Liver (tissue), 9 donors: ENCODE results near the gene NDUFA8. TPM values are rescaled to one million over a fixed set of nuclear protein-coding genes. Genes with fewer than 3 reads are reported as not detected.

Source experiments
- DNase-seq: peaks from one replicate; pipeline ENCODE4 v3.0.0-alpha.2; 2017; ENCODE audit warnings: low spot score
- H3K27ac ChIP-seq, 2 donors: one replicate each; pipeline ENCODE4 v1.7.0; 2013; ENCODE audit warnings: inconsistent platforms in 2 of 2, low read length in 2 of 2, control low read depth in 1 of 2, low read depth in 1 of 2, mild to moderate bottlenecking in 1 of 2
- H3K27me3 ChIP-seq, 4 donors: one replicate each; pipeline versions ENCODE4 v1.6.1 to v1.7.0; 2013; ENCODE audit warnings: low read length in 3 of 4, inconsistent platforms in 1 of 4, mild to moderate bottlenecking in 1 of 4, moderate library complexity in 1 of 4; ENCODE audit not compliant: control insufficient read depth in 4 of 4, insufficient read depth in 4 of 4
- H3K36me3 ChIP-seq, 4 donors: one replicate each; pipeline versions ENCODE4 v1.6.1 to v1.7.0; 2013; ENCODE audit warnings: low read length in 3 of 4, mild to moderate bottlenecking in 3 of 4, low read depth in 1 of 4, moderate library complexity in 1 of 4; ENCODE audit not compliant: control insufficient read depth in 4 of 4, insufficient read depth in 3 of 4
- H3K4me1 ChIP-seq, 4 donors: one replicate each; pipeline versions ENCODE4 v1.6.1 to v1.7.0; 2013; ENCODE audit warnings: low read length in 3 of 4, mild to moderate bottlenecking in 3 of 4, moderate library complexity in 1 of 4; ENCODE audit not compliant: control insufficient read depth in 4 of 4, insufficient read depth in 4 of 4
- H3K4me3 ChIP-seq, 3 donors: one replicate each; pipeline versions ENCODE4 v1.6.1 to v1.7.0; 2013; ENCODE audit warnings: low read length in 3 of 3, control low read depth in 1 of 3, low read depth in 1 of 3, mild to moderate bottlenecking in 1 of 3
- H3K9ac ChIP-seq, 2 donors: one replicate each; pipeline ENCODE4 v1.7.0; 2013; ENCODE audit warnings: low read length in 2 of 2, mild to moderate bottlenecking in 2 of 2, moderate library complexity in 2 of 2, control low read depth in 1 of 2, low read depth in 1 of 2
- H3K9me3 ChIP-seq, 4 donors: one replicate each; pipeline versions ENCODE4 v1.6.1 to v1.7.0; 2013; ENCODE audit warnings: low read length in 3 of 4; ENCODE audit not compliant: control insufficient read depth in 4 of 4
- EGR1 ChIP-seq, 2 donors: IDR thresholded peaks; 2 replicates each; pipeline ENCODE4 v1.6.1; 2016 to 2018; ENCODE audit warnings: antibody characterized with exemption in 2 of 2, low read depth in 2 of 2
- FOXA1 ChIP-seq: IDR thresholded peaks from 2 replicates; pipeline ENCODE4 v1.6.1; 2016; ENCODE audit warnings: antibody characterized with exemption
- FOXA2 ChIP-seq: IDR thresholded peaks from 2 replicates; pipeline ENCODE4 v1.6.1; 2016; ENCODE audit warnings: antibody characterized with exemption
- HNF4A ChIP-seq, 2 donors: conservative IDR thresholded peaks; 2 replicates each; pipeline ENCODE4 v1.6.1; 2016; ENCODE audit warnings: antibody characterized with exemption in 2 of 2, mild to moderate bottlenecking in 2 of 2
- HNF4G ChIP-seq: IDR thresholded peaks from 2 replicates; pipeline ENCODE4 v1.6.1; 2016; ENCODE audit warnings: antibody characterized with exemption
- JUND ChIP-seq, 2 donors: IDR thresholded peaks; 2 replicates each; pipeline ENCODE4 v1.6.1; 2016; ENCODE audit warnings: antibody characterized with exemption in 2 of 2
- NR2F2 ChIP-seq: IDR thresholded peaks from 2 replicates; pipeline ENCODE4 v1.6.1; 2016; ENCODE audit warnings: antibody characterized with exemption
- RAD21 ChIP-seq, 2 donors: IDR thresholded peaks; 2 replicates each; pipeline ENCODE4 v1.6.1; 2016; ENCODE audit warnings: antibody characterized with exemption in 2 of 2, mild to moderate bottlenecking in 2 of 2
- RXRA ChIP-seq, 2 donors: IDR thresholded peaks; 2 replicates each; pipeline ENCODE4 v1.6.1; 2017 to 2018; ENCODE audit warnings: antibody characterized with exemption in 2 of 2, mild to moderate bottlenecking in 1 of 2
- SP1 ChIP-seq: IDR thresholded peaks from 2 replicates; pipeline ENCODE4 v1.6.1; 2018; ENCODE audit warnings: antibody characterized with exemption, mild to moderate bottlenecking
- TAF1 ChIP-seq: conservative IDR thresholded peaks from 2 replicates; pipeline ENCODE4 v1.6.1; 2016; ENCODE audit warnings: antibody characterized with exemption, mild to moderate bottlenecking
- YY1 ChIP-seq: IDR thresholded peaks from 2 replicates; pipeline ENCODE4 v1.6.1; 2016; ENCODE audit warnings: antibody characterized with exemption, mild to moderate bottlenecking
- WGBS: extraction: QIAGEN DNeasy Blood & Tissue Kit; methylation state at CpG from one replicate; pipeline ENCODE4 v1.1.7; 2013; 5-methylcytosine and 5-hydroxymethylcytosine counted together
- polyA plus RNA-seq, 2 donors: library from polyadenylated mRNA; stranded (reverse) in 1 of 2; unstranded in 1 of 2; fragments of 200-250 nt in 1 of 2; fragments of >200 nt in 1 of 2; fragmentation: Nextera tagmentation in 1 of 2; extraction: Ambion mirVana in 1 of 2; gene quantifications; one replicate each; pipeline versions ENCODE4 v1.2.1 to v1.2.3, GENCODE V29; 2013 to 2015
- total RNA-seq, 2 donors: library from RNA; depleted of rRNA; stranded (reverse); fragments of >200 nt; gene quantifications; one replicate each; pipeline ENCODE4 v1.2.3, GENCODE V29; 2014
- TF ChIP-seq, protein P1 (sequence below): IDR thresholded peaks from 2 replicates; pipeline ENCODE4 v1.6.1; 2016; ENCODE audit warnings: antibody characterized with exemption
- TF ChIP-seq, protein P2 (sequence below): fragments of 150-350 bp; IDR thresholded peaks from 2 replicates; pipeline ENCODE4 v1.5.1; 2017; ENCODE audit warnings: improper control_type of control experiment, low read depth, low read length; ENCODE audit not compliant: missing input control
- TF ChIP-seq, protein P3 (sequence below): IDR thresholded peaks from 2 replicates; pipeline ENCODE4 v1.6.1; 2016; ENCODE audit warnings: antibody characterized with exemption
- TF ChIP-seq, protein P4 (sequence below): IDR thresholded peaks from 2 replicates; pipeline ENCODE4 v1.6.1; 2016; ENCODE audit warnings: antibody characterized with exemption, mild to moderate bottlenecking
- TF ChIP-seq, protein P5 (sequence below): IDR thresholded peaks from 2 replicates; pipeline ENCODE4 v1.6.1; 2016; ENCODE audit warnings: antibody characterized with exemption
- donor health status: healthy.
- donor health status: healthy.
- donor health status: healthy.
- donor health status: healthy.
- donor health status: healthy.

Gene NDUFA8
- total and polyA plus RNA-seq, 4 donors: 24.9 to 51.9 (median 38.8) TPM

DNA sequence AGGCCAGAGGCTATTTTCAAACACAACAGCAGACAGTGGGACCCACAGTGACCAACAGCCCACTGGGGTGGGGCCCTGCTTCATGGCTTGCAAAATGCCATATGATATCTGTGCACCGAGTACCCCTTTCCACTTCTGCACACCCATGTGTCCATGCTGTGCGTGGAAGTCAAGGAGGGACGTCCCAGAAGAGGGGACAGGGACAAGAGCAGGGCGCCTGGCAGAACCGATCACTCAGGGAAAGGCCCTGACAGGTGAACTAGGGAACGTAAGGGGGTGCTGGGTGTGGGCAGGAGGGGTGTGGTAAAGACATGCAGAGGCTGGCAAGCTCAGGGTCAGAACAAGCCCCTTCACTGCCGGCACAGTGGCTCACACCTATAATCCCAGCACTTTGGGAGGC is 58.8 kb downstream of the NDUFA8 start:
- peaks cover 0 to 7% (median 0%) of the 10 kb centered on the region in 4 donors for H3K9me3 ChIP-seq
- H3K36me3 ChIP-seq: no peaks in the 10 kb centered on the region
- no peak for DNase-seq
- H3K27ac ChIP-seq: no peak overlapping the region
- no peaks in the 10 kb centered on the region for H3K27me3 ChIP-seq
- H3K4me1 ChIP-seq: peaks cover 0 to 3% (median 0%) of the 10 kb centered on the region in 4 donors
- no peak overlapping the region for H3K4me3 ChIP-seq
- no peak overlapping the region for H3K9ac ChIP-seq
- WGBS: 94% methylated on average over 7 of the region's 7 CpGs
- TF ChIP-seq RXRA (IDR thresholded peaks at IDR 0.05) (no peak), FOXA2 (no peak), NR2F2 (no peak), EGR1 (IDR thresholded peaks at IDR 0.05; ENCODE audit: low read depth in 2 of 2) (no peak), HNF4G (no peak), TAF1 (no peak), RAD21 (IDR thresholded peaks at IDR 0.05) (no peak), JUND (IDR thresholded peaks at IDR 0.05) (no peak), YY1 (no peak), FOXA1 (no peak), HNF4A (conservative IDR thresholded peaks at IDR 0.05) (no peak)
- TF ChIP-seq, protein P1, sequence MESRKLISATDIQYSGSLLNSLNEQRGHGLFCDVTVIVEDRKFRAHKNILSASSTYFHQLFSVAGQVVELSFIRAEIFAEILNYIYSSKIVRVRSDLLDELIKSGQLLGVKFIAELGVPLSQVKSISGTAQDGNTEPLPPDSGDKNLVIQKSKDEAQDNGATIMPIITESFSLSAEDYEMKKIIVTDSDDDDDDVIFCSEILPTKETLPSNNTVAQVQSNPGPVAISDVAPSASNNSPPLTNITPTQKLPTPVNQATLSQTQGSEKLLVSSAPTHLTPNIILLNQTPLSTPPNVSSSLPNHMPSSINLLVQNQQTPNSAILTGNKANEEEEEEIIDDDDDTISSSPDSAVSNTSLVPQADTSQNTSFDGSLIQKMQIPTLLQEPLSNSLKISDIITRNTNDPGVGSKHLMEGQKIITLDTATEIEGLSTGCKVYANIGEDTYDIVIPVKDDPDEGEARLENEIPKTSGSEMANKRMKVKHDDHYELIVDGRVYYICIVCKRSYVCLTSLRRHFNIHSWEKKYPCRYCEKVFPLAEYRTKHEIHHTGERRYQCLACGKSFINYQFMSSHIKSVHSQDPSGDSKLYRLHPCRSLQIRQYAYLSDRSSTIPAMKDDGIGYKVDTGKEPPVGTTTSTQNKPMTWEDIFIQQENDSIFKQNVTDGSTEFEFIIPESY: no peak
- TF ChIP-seq, protein P2, sequence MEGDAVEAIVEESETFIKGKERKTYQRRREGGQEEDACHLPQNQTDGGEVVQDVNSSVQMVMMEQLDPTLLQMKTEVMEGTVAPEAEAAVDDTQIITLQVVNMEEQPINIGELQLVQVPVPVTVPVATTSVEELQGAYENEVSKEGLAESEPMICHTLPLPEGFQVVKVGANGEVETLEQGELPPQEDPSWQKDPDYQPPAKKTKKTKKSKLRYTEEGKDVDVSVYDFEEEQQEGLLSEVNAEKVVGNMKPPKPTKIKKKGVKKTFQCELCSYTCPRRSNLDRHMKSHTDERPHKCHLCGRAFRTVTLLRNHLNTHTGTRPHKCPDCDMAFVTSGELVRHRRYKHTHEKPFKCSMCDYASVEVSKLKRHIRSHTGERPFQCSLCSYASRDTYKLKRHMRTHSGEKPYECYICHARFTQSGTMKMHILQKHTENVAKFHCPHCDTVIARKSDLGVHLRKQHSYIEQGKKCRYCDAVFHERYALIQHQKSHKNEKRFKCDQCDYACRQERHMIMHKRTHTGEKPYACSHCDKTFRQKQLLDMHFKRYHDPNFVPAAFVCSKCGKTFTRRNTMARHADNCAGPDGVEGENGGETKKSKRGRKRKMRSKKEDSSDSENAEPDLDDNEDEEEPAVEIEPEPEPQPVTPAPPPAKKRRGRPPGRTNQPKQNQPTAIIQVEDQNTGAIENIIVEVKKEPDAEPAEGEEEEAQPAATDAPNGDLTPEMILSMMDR: no peak
- TF ChIP-seq, protein P3, sequence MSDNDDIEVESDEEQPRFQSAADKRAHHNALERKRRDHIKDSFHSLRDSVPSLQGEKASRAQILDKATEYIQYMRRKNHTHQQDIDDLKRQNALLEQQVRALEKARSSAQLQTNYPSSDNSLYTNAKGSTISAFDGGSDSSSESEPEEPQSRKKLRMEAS: no peak
- TF ChIP-seq, protein P4, sequence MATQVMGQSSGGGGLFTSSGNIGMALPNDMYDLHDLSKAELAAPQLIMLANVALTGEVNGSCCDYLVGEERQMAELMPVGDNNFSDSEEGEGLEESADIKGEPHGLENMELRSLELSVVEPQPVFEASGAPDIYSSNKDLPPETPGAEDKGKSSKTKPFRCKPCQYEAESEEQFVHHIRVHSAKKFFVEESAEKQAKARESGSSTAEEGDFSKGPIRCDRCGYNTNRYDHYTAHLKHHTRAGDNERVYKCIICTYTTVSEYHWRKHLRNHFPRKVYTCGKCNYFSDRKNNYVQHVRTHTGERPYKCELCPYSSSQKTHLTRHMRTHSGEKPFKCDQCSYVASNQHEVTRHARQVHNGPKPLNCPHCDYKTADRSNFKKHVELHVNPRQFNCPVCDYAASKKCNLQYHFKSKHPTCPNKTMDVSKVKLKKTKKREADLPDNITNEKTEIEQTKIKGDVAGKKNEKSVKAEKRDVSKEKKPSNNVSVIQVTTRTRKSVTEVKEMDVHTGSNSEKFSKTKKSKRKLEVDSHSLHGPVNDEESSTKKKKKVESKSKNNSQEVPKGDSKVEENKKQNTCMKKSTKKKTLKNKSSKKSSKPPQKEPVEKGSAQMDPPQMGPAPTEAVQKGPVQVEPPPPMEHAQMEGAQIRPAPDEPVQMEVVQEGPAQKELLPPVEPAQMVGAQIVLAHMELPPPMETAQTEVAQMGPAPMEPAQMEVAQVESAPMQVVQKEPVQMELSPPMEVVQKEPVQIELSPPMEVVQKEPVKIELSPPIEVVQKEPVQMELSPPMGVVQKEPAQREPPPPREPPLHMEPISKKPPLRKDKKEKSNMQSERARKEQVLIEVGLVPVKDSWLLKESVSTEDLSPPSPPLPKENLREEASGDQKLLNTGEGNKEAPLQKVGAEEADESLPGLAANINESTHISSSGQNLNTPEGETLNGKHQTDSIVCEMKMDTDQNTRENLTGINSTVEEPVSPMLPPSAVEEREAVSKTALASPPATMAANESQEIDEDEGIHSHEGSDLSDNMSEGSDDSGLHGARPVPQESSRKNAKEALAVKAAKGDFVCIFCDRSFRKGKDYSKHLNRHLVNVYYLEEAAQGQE: no peak

DNA sequence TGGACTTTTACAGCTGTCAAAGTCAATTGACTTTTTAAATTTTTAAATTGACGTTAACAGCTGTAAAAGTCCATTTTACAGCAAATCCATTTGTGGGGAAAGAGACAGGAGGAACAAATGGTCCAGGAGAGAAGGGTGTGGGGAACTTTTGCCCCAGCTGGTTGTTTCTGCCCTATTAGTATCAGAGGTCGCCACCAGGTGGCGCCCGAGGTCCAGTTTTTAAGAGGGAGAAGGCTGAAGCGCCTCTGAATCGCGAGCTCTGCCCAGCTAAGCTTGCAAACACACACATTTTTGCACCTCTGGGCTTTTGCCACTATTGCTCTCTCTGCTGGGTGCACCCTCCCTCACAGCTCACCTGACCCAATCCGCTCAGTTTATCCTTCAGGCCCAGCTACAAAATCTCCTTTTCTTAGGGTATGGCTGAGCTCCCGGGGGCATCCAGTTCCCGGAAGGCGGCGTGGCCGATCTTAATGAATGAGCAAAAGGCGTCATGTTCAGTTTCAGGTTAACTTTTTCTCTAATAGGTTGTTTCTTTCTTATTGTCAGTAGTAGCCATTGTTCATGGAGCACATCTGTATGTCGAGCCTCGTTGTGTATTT is 60.2 kb downstream of the NDUFA8 start:
- no peak overlapping the region for H3K9ac ChIP-seq
- H3K9me3 ChIP-seq: peaks cover 0 to 6% (median 0%) of the 10 kb centered on the region in 4 donors
- H3K4me1 ChIP-seq: peaks cover 0 to 3% (median 0%) of the 10 kb centered on the region in 4 donors
- H3K4me3 ChIP-seq: no peak overlapping the region
- H3K27me3 ChIP-seq: no peaks in the 10 kb centered on the region
- H3K27ac ChIP-seq: no peak overlapping the region
- 38% methylated on average over 16 of the region's 16 CpGs for WGBS
- H3K36me3 ChIP-seq: no peaks in the 10 kb centered on the region
- DNase-seq: peak; percentile 86
- no peak for TF ChIP-seq JUND (IDR thresholded peaks at IDR 0.05)
- peak in 1 of 2 donors; percentile 18 for TF ChIP-seq RXRA (IDR thresholded peaks at IDR 0.05)
- TF ChIP-seq, protein P1: no peak
- TF ChIP-seq, protein P5, sequence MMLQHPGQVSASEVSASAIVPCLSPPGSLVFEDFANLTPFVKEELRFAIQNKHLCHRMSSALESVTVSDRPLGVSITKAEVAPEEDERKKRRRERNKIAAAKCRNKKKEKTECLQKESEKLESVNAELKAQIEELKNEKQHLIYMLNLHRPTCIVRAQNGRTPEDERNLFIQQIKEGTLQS: no peak
- TF ChIP-seq SP1: no peak
- TF ChIP-seq, protein P3: no peak
- TF ChIP-seq FOXA1: no peak
- peak; percentile 84 to 87 for TF ChIP-seq RAD21 (IDR thresholded peaks at IDR 0.05)
- TF ChIP-seq, protein P2: peak; percentile 81
- TF ChIP-seq TAF1: no peak
- no peak for TF ChIP-seq EGR1 (IDR thresholded peaks at IDR 0.05; ENCODE audit: low read depth in 2 of 2)
- no peak for TF ChIP-seq HNF4A (conservative IDR thresholded peaks at IDR 0.05)
- TF ChIP-seq NR2F2: peak; percentile 92
